Measurements from ENCODE around the gene CCDC78.

The CCDC78 gene

GRCh38 chr16:727291-727977 is 1.2 kb upstream of the CCDC78 start:
- H3K9me3 Mint-ChIP-seq, result no peaks in the 10 kb centered on the region
- no peaks in the 10 kb centered on the region for H3K4me1 Mint-ChIP-seq (ENCODE audit: low read depth)
- peak overlapping the region; percentile 24 for H3K4me3 Mint-ChIP-seq
- H3K36me3 Mint-ChIP-seq (ENCODE audit: low read depth), result no peaks in the 10 kb centered on the region
- DNase-seq (ENCODE audit: low spot score), result no peak
- H3K27ac Mint-ChIP-seq, result no peak overlapping the region
- H3K27me3 Mint-ChIP-seq (ENCODE audit: low read depth), result no peaks in the 10 kb centered on the region

GRCh38 chr16:726188-726437 is 130 bp downstream of the CCDC78 start:
- no peaks in the 10 kb centered on the region for H3K4me1 Mint-ChIP-seq (ENCODE audit: low read depth)
- DNase-seq (ENCODE audit: low spot score), result no peak
- no peaks in the 10 kb centered on the region for H3K36me3 Mint-ChIP-seq (ENCODE audit: low read depth)
- H3K27ac Mint-ChIP-seq, result no peak overlapping the region
- no peak overlapping the region for H3K4me3 Mint-ChIP-seq
- no peaks in the 10 kb centered on the region for H3K27me3 Mint-ChIP-seq (ENCODE audit: low read depth)
- no peaks in the 10 kb centered on the region for H3K9me3 Mint-ChIP-seq

GRCh38 chr16:725463-726187 is 618 bp downstream of the CCDC78 start:
- DNase-seq (ENCODE audit: low spot score), result no peak
- H3K4me1 Mint-ChIP-seq (ENCODE audit: low read depth), result no peaks in the 10 kb centered on the region
- H3K4me3 Mint-ChIP-seq, result no peak overlapping the region
- H3K9me3 Mint-ChIP-seq, result no peaks in the 10 kb centered on the region
- H3K36me3 Mint-ChIP-seq (ENCODE audit: low read depth), result no peaks in the 10 kb centered on the region
- no peak overlapping the region for H3K27ac Mint-ChIP-seq
- H3K27me3 Mint-ChIP-seq (ENCODE audit: low read depth), result no peaks in the 10 kb centered on the region

- Mint-ChIP-seq H3K27ac (no peak overlapping the region), H3K27me3 (ENCODE audit: low read depth) (no peaks in the 10 kb centered on the region), H3K36me3 (ENCODE audit: low read depth) (no peaks in the 10 kb centered on the region), H3K4me1 (ENCODE audit: low read depth) (peaks cover 3% of the 10 kb centered on the region), H3K4me3 (no peak overlapping the region), H3K9me3 (no peaks in the 10 kb centered on the region)
- DNase-seq (ENCODE audit: low spot score), result no peak
These were observed 1.2 kb downstream of the CCDC78 start for GRCh38 chr16:725041-725376.

GRCh38 chr16:724188-725040 is 1.8 kb downstream of the CCDC78 start:
- no peaks in the 10 kb centered on the region for H3K9me3 Mint-ChIP-seq
- no peak overlapping the region for H3K27ac Mint-ChIP-seq
- peaks cover 3% of the 10 kb centered on the region for H3K4me1 Mint-ChIP-seq (ENCODE audit: low read depth)
- H3K4me3 Mint-ChIP-seq, result no peak overlapping the region
- H3K36me3 Mint-ChIP-seq (ENCODE audit: low read depth), result no peaks in the 10 kb centered on the region
- DNase-seq (ENCODE audit: low spot score), result no peak
- H3K27me3 Mint-ChIP-seq (ENCODE audit: low read depth), result no peaks in the 10 kb centered on the region

- H3K27ac Mint-ChIP-seq, result no peak overlapping the region
- no peaks in the 10 kb centered on the region for H3K36me3 Mint-ChIP-seq (ENCODE audit: low read depth)
- no peaks in the 10 kb centered on the region for H3K9me3 Mint-ChIP-seq
- peaks cover 3% of the 10 kb centered on the region for H3K4me1 Mint-ChIP-seq (ENCODE audit: low read depth)
- DNase-seq (ENCODE audit: low spot score), result no peak
- H3K4me3 Mint-ChIP-seq, result no peak overlapping the region
- H3K27me3 Mint-ChIP-seq (ENCODE audit: low read depth), result no peaks in the 10 kb centered on the region
These were observed 2.5 kb downstream of the CCDC78 start for GRCh38 chr16:723695-724094.

- DNase-seq (ENCODE audit: low spot score), result no peak
- no peaks in the 10 kb centered on the region for H3K27me3 Mint-ChIP-seq (ENCODE audit: low read depth)
- H3K9me3 Mint-ChIP-seq, result no peaks in the 10 kb centered on the region
- no peaks in the 10 kb centered on the region for H3K36me3 Mint-ChIP-seq (ENCODE audit: low read depth)
- peak overlapping the region; percentile 48 for H3K4me3 Mint-ChIP-seq
- H3K27ac Mint-ChIP-seq, result no peak overlapping the region
- peaks cover 3% of the 10 kb centered on the region for H3K4me1 Mint-ChIP-seq (ENCODE audit: low read depth)
These were observed 3.2 kb downstream of the CCDC78 start for GRCh38 chr16:722835-723633.

- Mint-ChIP-seq H3K27me3 (ENCODE audit: low read depth) (no peaks in the 10 kb centered on the region), H3K36me3 (ENCODE audit: low read depth) (no peaks in the 10 kb centered on the region), H3K4me3 (peak overlapping the region; percentile 51), H3K9me3 (no peaks in the 10 kb centered on the region), H3K27ac (peak overlapping the region; percentile 41), H3K4me1 (ENCODE audit: low read depth) (peaks cover 3% of the 10 kb centered on the region)
- DNase-seq (ENCODE audit: low spot score), result no peak
These were observed 4.3 kb downstream of the CCDC78 start for GRCh38 chr16:721765-722540.

GRCh38 chr16:720990-721764 is 5.1 kb downstream of the CCDC78 start, which contains the start of gene ANTKMT:
Gene ANTKMT (plus strand): TSS chr16:721146. CDS start chr16:721275, 129 bp downstream.
- DNase-seq (ENCODE audit: low spot score), result peak; percentile 81
- Mint-ChIP-seq H3K4me1 (ENCODE audit: low read depth) (peaks cover 3% of the 10 kb centered on the region), H3K36me3 (ENCODE audit: low read depth) (no peaks in the 10 kb centered on the region), H3K9me3 (no peaks in the 10 kb centered on the region), H3K27ac (peak within 1 kb of the TSS; percentile 66), H3K4me3 (peak within 1 kb of the TSS; percentile 77), H3K27me3 (ENCODE audit: low read depth) (peaks cover 3% of the 10 kb centered on the region)

GRCh38 chr16:720447-720989 is 5.7 kb downstream of the CCDC78 start:
- Mint-ChIP-seq H3K27me3 (ENCODE audit: low read depth) (peaks cover 8% of the 10 kb centered on the region), H3K27ac (peak overlapping the region; percentile 66), H3K4me3 (peak overlapping the region; percentile 77), H3K9me3 (no peaks in the 10 kb centered on the region), H3K36me3 (ENCODE audit: low read depth) (no peaks in the 10 kb centered on the region), H3K4me1 (ENCODE audit: low read depth) (peaks cover 3% of the 10 kb centered on the region)
- peak; percentile 56 for DNase-seq (ENCODE audit: low spot score)

- H3K27ac Mint-ChIP-seq, result peak overlapping the region; percentile 66
- H3K4me1 Mint-ChIP-seq (ENCODE audit: low read depth), result peaks cover 3% of the 10 kb centered on the region
- H3K4me3 Mint-ChIP-seq, result peak overlapping the region; percentile 77
- no peaks in the 10 kb centered on the region for H3K36me3 Mint-ChIP-seq (ENCODE audit: low read depth)
- DNase-seq (ENCODE audit: low spot score), result no peak
- H3K9me3 Mint-ChIP-seq, result no peaks in the 10 kb centered on the region
- peaks cover 8% of the 10 kb centered on the region for H3K27me3 Mint-ChIP-seq (ENCODE audit: low read depth)
These were observed 6.3 kb downstream of the CCDC78 start for GRCh38 chr16:719815-720446.

- DNase-seq (ENCODE audit: low spot score), result no peak
- no peaks in the 10 kb centered on the region for H3K9me3 Mint-ChIP-seq
- peaks cover 3% of the 10 kb centered on the region for H3K4me1 Mint-ChIP-seq (ENCODE audit: low read depth)
- H3K4me3 Mint-ChIP-seq, result peak overlapping the region; percentile 17
- no peaks in the 10 kb centered on the region for H3K36me3 Mint-ChIP-seq (ENCODE audit: low read depth)
- H3K27ac Mint-ChIP-seq, result no peak overlapping the region
- peaks cover 10% of the 10 kb centered on the region for H3K27me3 Mint-ChIP-seq (ENCODE audit: low read depth)
These were observed 7.3 kb downstream of the CCDC78 start for GRCh38 chr16:718922-719321.
